ENCODE measurements around the gene EXOSC3. TPM values are rescaled to one million over a fixed set of nuclear protein-coding genes. Genes with fewer than 3 reads are reported as not detected.
"Not testable (repeated sequence)": the region's sequence is repeated elsewhere in the genome, so short reads cannot be mapped to it uniquely, and the experiment has no call there.

The EXOSC3 gene
- total RNA-seq = 10 to 100 TPM; 93.7 to 99.7 TPM

DNA sequence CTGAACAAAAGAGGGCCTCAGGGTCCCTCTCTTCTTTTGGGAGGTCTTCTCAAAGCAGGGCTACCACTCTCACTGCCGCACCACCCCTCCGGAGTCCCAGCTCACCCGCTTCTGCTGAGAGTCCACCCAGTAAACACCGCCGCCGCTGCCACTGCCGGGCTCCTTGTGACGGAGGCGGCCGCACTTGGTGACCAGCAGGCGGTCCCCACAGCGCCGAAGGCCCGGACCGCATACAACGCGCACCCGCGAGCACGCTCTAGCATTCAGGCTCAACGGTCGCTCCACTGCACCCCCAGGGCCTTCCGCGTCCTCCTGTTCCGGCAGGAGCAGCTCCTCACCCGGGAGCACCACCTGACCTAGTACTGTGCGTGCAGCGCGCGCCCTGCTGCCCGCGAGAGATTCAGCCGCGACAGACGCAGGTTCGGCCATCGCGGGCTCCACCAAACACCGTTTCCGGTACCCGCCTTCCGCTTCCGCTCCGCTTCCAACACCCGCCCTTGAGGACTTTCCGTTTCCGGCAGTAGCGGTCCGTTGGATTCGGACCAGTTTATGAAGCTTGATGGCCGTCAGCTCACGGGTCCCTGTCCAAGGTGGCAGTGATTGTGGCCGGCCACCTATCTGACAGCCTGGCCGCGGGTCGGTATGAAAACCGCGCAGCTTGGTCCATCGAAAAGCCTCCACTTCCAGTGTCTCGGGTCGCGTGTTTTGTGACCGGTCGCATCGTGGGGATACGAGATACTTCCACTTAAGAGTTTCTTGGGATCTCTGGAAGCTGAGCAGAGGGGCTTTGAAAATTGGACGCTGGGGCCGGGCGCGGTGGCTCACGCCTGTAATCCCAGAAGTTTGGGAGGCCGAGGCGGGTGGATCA lies at the start of gene EXOSC3:
Gene EXOSC3 (minus strand): TSS at position 449 of the 868 bp plus-strand sequence. CDS start 20 bp downstream, at position 429.
- H3K4me3 Mint-ChIP-seq = peak within 1 kb of the TSS; percentile 96
- peak within 1 kb of the TSS; percentile 94 for H3K27ac Mint-ChIP-seq
- DNase-seq = peak; percentile 91
- intact Hi-C loops (cut with micrococcal nuclease) = loop anchor here (1.0 to 5.0 kb wide), 6 partner anchors 15 to 320 kb away; partner anchors contain the start of genes DCAF10, SLC25A51, TOMM5 and ZBTB5
- H3K4me1 Mint-ChIP-seq (ENCODE audit: low read depth) = peaks cover 37% of the 10 kb centered on the region
- H3K9me3 Mint-ChIP-seq = no peaks in the 10 kb centered on the region
- H3K27me3 Mint-ChIP-seq (ENCODE audit: low read depth) = no peaks in the 10 kb centered on the region
- H3K36me3 Mint-ChIP-seq (ENCODE audit: low read depth) = peaks cover 30% of the 10 kb centered on the region
- CTCF ChIA-PET = interaction anchor here (0.6 to 1.2 kb wide), 2 partner anchors 16 to 29 kb away, joined by 3 read pairs; no protein-coding TSS in a partner anchor

DNA sequence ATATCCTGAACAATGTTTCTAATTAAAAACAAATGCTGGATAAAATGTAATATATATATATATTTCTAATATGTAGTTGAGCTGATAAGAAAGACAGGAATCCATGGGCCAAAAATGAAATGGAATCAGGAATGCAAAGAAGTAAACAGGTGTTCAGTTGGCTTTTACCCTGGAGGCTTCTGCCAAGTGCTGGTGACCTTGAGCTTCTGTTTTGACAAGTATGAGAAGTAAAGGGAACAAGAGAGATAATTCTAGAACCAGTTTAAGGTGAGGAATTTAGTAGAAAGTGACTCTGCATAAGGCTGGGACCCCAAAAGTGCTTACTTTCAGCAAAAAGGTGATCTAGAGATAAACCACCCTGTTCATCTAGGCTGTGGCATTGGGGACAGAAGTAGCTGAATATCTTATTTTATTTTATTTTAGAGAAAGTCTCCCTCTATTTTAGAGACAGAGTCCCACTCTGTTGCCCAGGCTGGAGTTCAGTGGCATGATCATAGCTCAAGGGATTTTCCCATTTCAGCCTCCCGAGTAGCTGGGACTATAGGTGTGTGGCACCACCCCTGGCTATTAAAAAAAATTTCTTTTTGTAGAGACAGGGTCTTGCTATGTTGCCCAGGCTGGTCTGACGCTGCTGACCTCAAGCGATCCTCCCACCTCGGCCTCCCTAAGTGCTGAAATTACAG lies 42.8 kb upstream of the EXOSC3 start:
- CTCF ChIA-PET = no interaction called here
- intact Hi-C loops (cut with micrococcal nuclease) = no loop called here
- Mint-ChIP-seq H3K27ac (no peak overlapping the region), H3K27me3 (ENCODE audit: low read depth) (no peaks in the 10 kb centered on the region), H3K4me3 (no peak overlapping the region), H3K9me3 (no peaks in the 10 kb centered on the region), H3K36me3 (ENCODE audit: low read depth) (peaks cover 27% of the 10 kb centered on the region), H3K4me1 (ENCODE audit: low read depth) (no peaks in the 10 kb centered on the region)
- DNase-seq = no peak

DNA sequence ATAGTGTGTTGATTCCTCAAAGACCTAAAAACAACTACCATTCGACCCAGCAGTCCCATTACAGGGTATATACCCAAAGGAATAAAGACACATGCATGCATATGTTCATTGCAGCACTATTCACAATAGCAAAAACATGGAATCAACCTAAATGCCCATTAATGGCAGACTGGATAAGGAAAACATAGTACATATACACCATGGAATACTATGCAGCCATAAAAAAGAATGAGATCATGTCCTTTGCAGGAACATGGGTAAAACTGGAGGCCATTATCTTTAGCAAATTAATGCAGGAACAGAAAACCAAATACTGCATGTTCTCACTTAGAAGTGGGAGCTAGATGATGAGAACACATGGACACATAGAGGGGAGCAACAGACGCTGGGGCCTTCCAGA lies 40.3 kb upstream of the EXOSC3 start:
- H3K4me1 Mint-ChIP-seq (ENCODE audit: low read depth); DNase-seq; CTCF ChIA-PET; H3K27ac Mint-ChIP-seq; H3K4me3 Mint-ChIP-seq; intact Hi-C loops (cut with micrococcal nuclease); H3K27me3 Mint-ChIP-seq (ENCODE audit: low read depth); H3K9me3 Mint-ChIP-seq: not testable (repeated sequence)
- H3K36me3 Mint-ChIP-seq (ENCODE audit: low read depth) = peaks cover 44% of the 10 kb centered on the region

DNA sequence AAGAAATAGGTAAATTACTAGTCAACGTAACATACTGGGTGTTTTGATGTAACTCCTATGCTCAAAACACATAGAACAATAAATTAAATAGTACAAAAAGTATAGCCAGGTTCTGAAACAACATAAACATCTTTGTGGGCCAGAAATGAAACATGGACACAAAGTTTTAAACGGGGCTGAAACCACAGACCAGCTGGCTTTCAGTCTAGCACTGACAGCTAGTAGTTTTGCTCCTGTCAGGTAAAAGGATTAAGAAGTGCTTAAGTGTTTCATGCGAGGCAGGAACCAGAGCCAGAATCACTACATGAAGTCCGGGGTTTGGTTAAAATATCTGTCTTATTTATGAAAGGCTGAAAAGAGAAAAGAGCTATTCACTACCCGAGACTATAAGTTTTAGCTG lies 35.3 kb upstream of the EXOSC3 start:
- intact Hi-C loops (cut with micrococcal nuclease) = no loop called here
- no peak overlapping the region for H3K4me3 Mint-ChIP-seq
- CTCF ChIA-PET = no interaction called here
- DNase-seq = no peak
- H3K27me3 Mint-ChIP-seq (ENCODE audit: low read depth) = no peaks in the 10 kb centered on the region
- H3K27ac Mint-ChIP-seq = no peak overlapping the region
- peaks cover 1% of the 10 kb centered on the region for H3K4me1 Mint-ChIP-seq (ENCODE audit: low read depth)
- H3K36me3 Mint-ChIP-seq (ENCODE audit: low read depth) = peaks cover 36% of the 10 kb centered on the region
- no peaks in the 10 kb centered on the region for H3K9me3 Mint-ChIP-seq

DNA sequence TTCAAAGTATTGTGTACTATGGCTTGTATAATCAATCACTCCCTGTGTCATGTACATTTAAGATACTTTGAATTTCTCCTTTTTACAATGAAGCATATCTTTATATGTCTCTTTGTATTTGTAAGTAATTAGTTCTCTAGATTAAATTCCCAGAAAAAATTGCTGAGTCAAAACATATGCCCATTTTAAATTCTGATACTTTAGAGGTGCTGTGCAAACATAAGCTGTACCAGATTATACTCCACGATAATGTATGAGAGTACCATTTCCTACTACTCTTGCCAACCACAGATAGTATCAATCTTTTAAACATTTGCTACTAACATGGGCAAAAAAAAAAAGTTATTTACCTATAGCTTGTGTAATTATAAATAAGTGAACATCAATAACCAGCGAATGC lies 34.0 kb upstream of the EXOSC3 start:
- intact Hi-C loops (cut with micrococcal nuclease) = no loop called here
- Mint-ChIP-seq H3K4me3 (no peak overlapping the region), H3K4me1 (ENCODE audit: low read depth) (peaks cover 1% of the 10 kb centered on the region), H3K27ac (no peak overlapping the region), H3K27me3 (ENCODE audit: low read depth) (no peaks in the 10 kb centered on the region), H3K36me3 (ENCODE audit: low read depth) (peaks cover 27% of the 10 kb centered on the region), H3K9me3 (no peaks in the 10 kb centered on the region)
- CTCF ChIA-PET = interaction anchor here (0.6 to 0.9 kb wide), 3 partner anchors 13 to 1244 kb away, joined by 3 to 4 read pairs (median 4); no protein-coding TSS in a partner anchor
- DNase-seq = no peak

DNA sequence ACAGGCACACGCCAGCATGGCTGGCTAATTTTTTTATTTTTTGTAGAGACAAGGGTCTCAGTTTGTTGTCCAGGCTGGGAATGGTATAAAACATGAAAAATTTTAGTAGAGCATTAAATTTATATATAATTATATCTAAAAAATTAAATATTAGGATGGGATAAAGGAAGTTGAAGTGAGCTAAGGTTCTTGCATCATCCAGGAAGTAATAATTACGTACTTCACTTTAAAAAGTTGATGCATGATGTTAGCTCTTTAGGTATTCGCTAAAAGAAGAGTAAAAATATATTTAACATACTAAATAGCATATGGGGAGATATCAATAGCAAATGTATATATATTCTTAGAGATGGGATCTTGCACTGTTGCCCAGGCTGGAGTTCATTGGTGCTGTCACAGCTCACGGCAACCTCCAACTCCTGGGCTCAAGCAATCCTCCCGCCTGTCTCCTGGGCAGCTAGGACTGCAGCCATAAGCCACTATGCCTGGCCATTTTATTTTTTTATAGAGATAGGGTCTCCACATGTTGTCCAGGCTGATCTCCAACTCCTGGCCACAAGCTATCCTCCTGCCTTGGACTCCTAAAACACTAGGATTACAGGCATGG lies 28.0 kb upstream of the EXOSC3 start:
- no peaks in the 10 kb centered on the region for H3K27me3 Mint-ChIP-seq (ENCODE audit: low read depth)
- intact Hi-C loops (cut with micrococcal nuclease) = no loop called here

DNA sequence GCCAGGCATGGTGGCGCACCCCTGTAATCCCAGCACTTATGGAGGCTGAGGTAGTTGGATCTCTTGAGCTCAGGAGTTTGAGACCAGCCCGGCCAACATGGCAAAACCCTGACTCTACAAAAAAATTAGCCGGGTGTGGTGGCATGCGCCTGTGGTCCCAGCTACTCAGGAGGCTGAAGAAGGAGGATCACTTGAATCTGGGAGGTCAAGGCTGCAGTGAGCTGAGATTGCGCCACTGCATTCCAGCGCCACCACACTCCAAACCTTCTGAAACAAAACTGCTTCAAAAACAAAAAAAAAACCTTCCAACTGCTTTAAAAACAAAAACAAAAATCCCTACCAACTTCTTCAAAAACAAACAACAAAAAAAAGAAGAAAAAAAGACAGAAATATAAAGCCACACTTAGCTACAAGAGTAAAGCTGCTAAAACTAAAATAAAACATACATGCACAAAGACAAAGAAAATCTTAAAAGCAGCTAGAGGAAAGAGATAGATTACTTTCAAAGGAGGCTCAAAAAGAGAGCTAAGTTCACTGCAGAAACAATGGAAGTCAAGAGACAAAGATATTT lies 27.1 kb upstream of the EXOSC3 start:
- Mint-ChIP-seq H3K9me3 (no peaks in the 10 kb centered on the region), H3K4me1 (ENCODE audit: low read depth) (peaks cover 5% of the 10 kb centered on the region), H3K36me3 (ENCODE audit: low read depth) (peaks cover 7% of the 10 kb centered on the region), H3K27me3 (ENCODE audit: low read depth) (no peaks in the 10 kb centered on the region), H3K4me3 (no peak overlapping the region), H3K27ac (peak overlapping the region; percentile 32)
- CTCF ChIA-PET = interaction anchor here (0.7 kb wide), 1 partner anchor 219 kb away, joined by 3 read pairs; no protein-coding TSS in a partner anchor
- no peak for DNase-seq
- intact Hi-C loops (cut with micrococcal nuclease) = no loop called here

More for the DNA sequence above, 28.0 kb upstream of the EXOSC3 start:
- H3K4me1 Mint-ChIP-seq (ENCODE audit: low read depth) = peaks cover 6% of the 10 kb centered on the region
- no peak for DNase-seq
- H3K27ac Mint-ChIP-seq = no peak overlapping the region
- H3K36me3 Mint-ChIP-seq (ENCODE audit: low read depth) = peaks cover 6% of the 10 kb centered on the region
- CTCF ChIA-PET = interaction anchor here (1.0 kb wide), 1 partner anchor 18 kb away, joined by 3 read pairs; no protein-coding TSS in a partner anchor
- no peak overlapping the region for H3K4me3 Mint-ChIP-seq
- H3K9me3 Mint-ChIP-seq = no peaks in the 10 kb centered on the region

DNA sequence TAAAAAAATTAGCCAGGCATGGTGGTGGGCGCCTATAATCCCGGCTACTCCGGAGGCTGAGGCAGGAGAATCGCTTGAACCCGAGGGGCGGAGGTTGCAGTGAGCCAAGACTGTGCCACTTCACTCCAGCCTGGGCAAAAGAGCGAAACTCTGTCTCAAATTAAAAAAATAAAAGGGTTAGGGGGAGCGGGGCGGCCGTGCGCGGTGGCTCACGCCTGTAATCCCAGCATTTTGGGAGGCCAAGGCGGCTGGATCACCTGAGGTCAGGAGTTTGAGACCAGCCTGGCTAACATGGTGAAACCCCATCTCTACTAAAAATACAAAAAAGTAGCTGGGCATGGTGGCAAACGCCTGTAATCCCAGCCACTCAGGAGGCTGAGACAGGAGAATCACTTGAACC lies 24.8 kb upstream of the EXOSC3 start:
- H3K27me3 Mint-ChIP-seq (ENCODE audit: low read depth); H3K27ac Mint-ChIP-seq; H3K36me3 Mint-ChIP-seq (ENCODE audit: low read depth); H3K9me3 Mint-ChIP-seq; DNase-seq; intact Hi-C loops (cut with micrococcal nuclease); H3K4me3 Mint-ChIP-seq: not testable (repeated sequence)
- peaks cover 14% of the 10 kb centered on the region for H3K4me1 Mint-ChIP-seq (ENCODE audit: low read depth)
- CTCF ChIA-PET = interaction anchor here (0.6 kb wide), 1 partner anchor 75 kb away, joined by 3 read pairs; no protein-coding TSS in a partner anchor

DNA sequence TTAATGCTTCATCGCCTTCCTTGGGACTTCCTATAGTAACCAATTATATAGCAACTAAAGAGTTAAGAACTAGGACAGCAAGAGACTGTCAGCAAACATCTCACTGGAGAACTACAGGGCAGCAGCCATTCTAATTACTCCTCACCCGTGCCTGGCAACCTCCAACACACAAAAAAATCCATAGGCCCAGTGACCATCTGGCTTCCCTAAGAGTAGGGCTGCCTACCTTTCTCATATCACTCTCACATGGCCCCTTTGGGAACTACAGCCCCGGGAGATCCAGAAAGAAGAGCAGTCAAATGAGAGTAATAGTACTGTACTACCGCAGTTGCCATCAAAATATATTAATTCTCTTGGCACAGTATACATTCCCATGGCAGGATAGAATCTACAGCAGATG lies 21.4 kb upstream of the EXOSC3 start:
- H3K36me3 Mint-ChIP-seq (ENCODE audit: low read depth) = peaks cover 2% of the 10 kb centered on the region
- intact Hi-C loops (cut with micrococcal nuclease) = no loop called here
- no peak for DNase-seq
- CTCF ChIA-PET = interaction anchor here (1.0 kb wide), 1 partner anchor 13 kb away, joined by 4 read pairs; no protein-coding TSS in a partner anchor
- H3K4me1 Mint-ChIP-seq (ENCODE audit: low read depth) = peaks cover 28% of the 10 kb centered on the region
- H3K27me3 Mint-ChIP-seq (ENCODE audit: low read depth) = no peaks in the 10 kb centered on the region
- no peaks in the 10 kb centered on the region for H3K9me3 Mint-ChIP-seq
- no peak overlapping the region for H3K4me3 Mint-ChIP-seq
- H3K27ac Mint-ChIP-seq = no peak overlapping the region

DNA sequence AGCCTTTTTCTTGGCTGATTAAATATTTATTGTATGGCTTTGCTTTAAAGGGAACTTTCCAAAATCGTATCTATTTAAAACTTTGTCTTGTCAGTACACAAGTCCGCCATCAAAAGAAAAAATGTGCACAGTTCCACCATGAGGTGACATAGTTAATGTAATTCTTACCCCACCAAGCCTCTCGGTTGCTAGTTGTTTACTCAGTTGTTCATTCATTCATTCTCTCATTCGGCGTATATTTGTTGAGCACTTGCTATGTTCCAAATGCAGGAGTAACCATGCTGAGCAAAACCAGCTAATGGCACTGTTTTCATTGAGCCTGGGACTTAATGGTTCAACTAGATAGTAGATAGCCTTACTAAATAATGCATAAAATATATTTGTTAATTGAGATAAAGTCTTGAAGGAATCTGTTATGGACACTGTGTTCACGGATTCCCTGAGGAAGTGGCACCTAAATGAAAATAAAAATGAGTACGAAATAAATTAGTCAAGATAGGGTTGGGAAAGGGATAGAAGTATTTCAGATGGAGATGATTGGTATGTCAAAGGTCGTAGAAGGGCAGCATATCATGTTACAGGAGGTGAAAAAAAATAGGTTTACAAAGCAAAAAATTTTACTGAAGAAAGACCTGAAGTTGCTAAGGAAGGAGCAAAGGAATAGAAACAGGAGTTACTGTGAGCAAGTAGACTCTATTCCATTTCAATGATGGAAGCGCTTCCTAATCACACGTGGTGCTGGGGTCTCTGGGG lies 17.3 kb upstream of the EXOSC3 start:
- no peak for DNase-seq
- CTCF ChIA-PET = no interaction called here
- peaks cover 2% of the 10 kb centered on the region for H3K36me3 Mint-ChIP-seq (ENCODE audit: low read depth)
- no peaks in the 10 kb centered on the region for H3K9me3 Mint-ChIP-seq
- H3K27ac Mint-ChIP-seq = no peak overlapping the region
- H3K4me3 Mint-ChIP-seq = peak overlapping the region; percentile 93
- intact Hi-C loops (cut with micrococcal nuclease) = loop anchor here (2.0 kb wide), 1 partner anchor 209 kb away; the partner anchor contains the start of gene TOMM5
- H3K4me1 Mint-ChIP-seq (ENCODE audit: low read depth) = peaks cover 44% of the 10 kb centered on the region
- no peaks in the 10 kb centered on the region for H3K27me3 Mint-ChIP-seq (ENCODE audit: low read depth)

DNA sequence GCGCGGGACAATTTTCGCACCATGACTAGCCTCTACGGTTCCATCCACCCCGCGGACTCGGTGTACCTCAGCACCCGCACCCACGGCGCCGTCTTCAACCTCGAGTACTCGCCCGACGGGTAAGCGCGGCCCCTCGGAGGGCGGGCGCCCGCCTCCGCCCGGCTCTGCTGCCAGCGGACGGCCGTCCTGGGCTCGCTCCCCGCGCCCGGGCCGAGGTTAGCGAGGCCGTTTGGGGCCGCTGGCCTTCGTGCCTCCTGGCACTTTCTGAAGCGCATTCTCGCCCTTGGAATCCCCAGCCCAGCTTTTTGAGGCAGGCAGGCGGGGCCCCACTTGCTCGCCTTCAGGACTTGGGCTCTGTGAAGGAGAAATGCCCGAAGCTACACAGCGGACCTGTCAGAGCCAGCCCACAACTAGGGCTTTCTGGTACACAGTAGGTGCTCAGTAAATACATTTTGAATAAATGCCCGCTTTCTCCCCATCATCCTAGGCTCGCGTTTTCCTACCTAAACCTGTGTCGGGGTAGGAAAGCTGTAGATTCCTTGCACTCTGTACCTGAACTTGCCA lies 16.5 kb upstream of the EXOSC3 start:
- CTCF ChIA-PET = no interaction called here
- Mint-ChIP-seq H3K36me3 (ENCODE audit: low read depth) (peaks cover 2% of the 10 kb centered on the region), H3K4me3 (peak overlapping the region; percentile 93), H3K4me1 (ENCODE audit: low read depth) (peaks cover 41% of the 10 kb centered on the region), H3K27ac (peak overlapping the region; percentile 18), H3K9me3 (no peaks in the 10 kb centered on the region), H3K27me3 (ENCODE audit: low read depth) (no peaks in the 10 kb centered on the region)
- intact Hi-C loops (cut with micrococcal nuclease) = loop anchor here (2.0 kb wide), 1 partner anchor 209 kb away; the partner anchor contains the start of gene TOMM5
- peak; percentile 25 for DNase-seq

Measured in activated naive CD4-positive, alpha-beta T cell treated with anti-CD3 and anti-CD28 coated beads for 36 hours (primary cell).